GM19468 (cell line): Measurements from ENCODE around the gene BPIFB3.

ENCODE experiments used
- ATAC-seq: cut with Tn5 transposase; IDR thresholded peaks from one replicate; pipeline ENCODE4 v1.9.1; 2021; ENCODE audit warnings: mild to moderate bottlenecking, moderate library complexity, moderate number of reproducible peaks; ENCODE audit not compliant: unreplicated experiment; ENCODE audit errors: extremely low read depth

BPIFB3 gene

GRCh38 chr20:33015700-33016580 is 37.8 kb upstream of the BPIFB3 start:
- ATAC-seq: no peak

- no peak for ATAC-seq
Observed at GRCh38 chr20:33016581-33017109, 37.1 kb upstream of the BPIFB3 start.

GRCh38 chr20:33017542-33017941 is 36.2 kb upstream of the BPIFB3 start:
- no peak for ATAC-seq

GRCh38 chr20:33018169-33018931 is 35.4 kb upstream of the BPIFB3 start:
- ATAC-seq: no peak

- ATAC-seq: no peak
Observed at GRCh38 chr20:33019465-33020277, 34.0 kb upstream of the BPIFB3 start.

GRCh38 chr20:33020278-33021161 is 33.2 kb upstream of the BPIFB3 start:
- no peak for ATAC-seq

- no peak for ATAC-seq
Observed at GRCh38 chr20:33021879-33022278, 31.8 kb upstream of the BPIFB3 start.

GRCh38 chr20:33022289-33022688 is 31.4 kb upstream of the BPIFB3 start:
- no peak for ATAC-seq

- ATAC-seq: no peak
Observed at GRCh38 chr20:33022694-33023438, 30.8 kb upstream of the BPIFB3 start.

GRCh38 chr20:33023439-33024242 is 30.1 kb upstream of the BPIFB3 start:
- ATAC-seq: no peak

- no peak for ATAC-seq
Observed at GRCh38 chr20:33024243-33024560, 29.5 kb upstream of the BPIFB3 start.

- no peak for ATAC-seq
Observed at GRCh38 chr20:33024609-33025317, 28.9 kb upstream of the BPIFB3 start.

GRCh38 chr20:33025318-33025876 is 28.3 kb upstream of the BPIFB3 start:
- no peak for ATAC-seq

- ATAC-seq: no peak
Observed at GRCh38 chr20:33026072-33026778, 27.5 kb upstream of the BPIFB3 start.

- no peak for ATAC-seq
Observed at GRCh38 chr20:33026779-33027759, 26.6 kb upstream of the BPIFB3 start.
